Inflammatory macrophage treated with lipopolysaccharide for 1 hour (primary cell): ENCODE results near the gene SWAP70.

Experiments
- DNase-seq, 2 donors: peaks; one replicate each; pipeline ENCODE4 v3.0.0-alpha.2; 2020 to 2022

The SWAP70 gene

GRCh38 chr11:9651899-9652748 is 11.8 kb upstream of the SWAP70 start:
- no peak for DNase-seq

- no peak for DNase-seq
Observed at GRCh38 chr11:9653871-9654270, 10.0 kb upstream of the SWAP70 start.

GRCh38 chr11:9656864-9657263 is 7.0 kb upstream of the SWAP70 start:
- DNase-seq, result no peak

- no peak for DNase-seq
Observed at GRCh38 chr11:9657531-9657930, 6.3 kb upstream of the SWAP70 start.

- DNase-seq, result peak; percentile 82 to 86
Observed at GRCh38 chr11:9660886-9661285, 3.0 kb upstream of the SWAP70 start.

DNA sequence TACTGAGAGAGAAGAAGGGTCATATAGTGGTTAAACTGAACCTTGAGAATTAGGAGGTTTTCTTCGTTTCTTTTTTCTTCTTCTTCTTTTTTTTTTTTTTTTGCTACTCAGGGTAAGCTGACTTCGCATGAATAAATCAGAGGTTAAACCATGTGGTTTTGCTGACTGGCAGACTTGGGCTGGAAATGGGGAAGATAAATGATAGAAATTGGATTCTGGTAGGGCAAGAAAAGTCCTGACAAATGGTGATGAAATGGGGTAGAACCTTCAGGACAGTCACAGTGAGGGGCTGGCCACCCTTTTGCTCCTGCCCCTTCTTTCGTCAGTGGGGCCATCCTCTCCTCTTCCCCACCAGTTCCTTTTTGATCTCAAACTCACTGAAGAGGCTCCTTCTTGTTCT is 1.6 kb upstream of the SWAP70 start:
- DNase-seq, result peak; percentile 89 to 94

GRCh38 chr11:9664276-9665171 is 647 bp downstream of the SWAP70 start:
- DNase-seq, result peak; percentile 23 to 52

GRCh38 chr11:9665749-9666148 is 1.9 kb downstream of the SWAP70 start:
- no peak for DNase-seq

DNA sequence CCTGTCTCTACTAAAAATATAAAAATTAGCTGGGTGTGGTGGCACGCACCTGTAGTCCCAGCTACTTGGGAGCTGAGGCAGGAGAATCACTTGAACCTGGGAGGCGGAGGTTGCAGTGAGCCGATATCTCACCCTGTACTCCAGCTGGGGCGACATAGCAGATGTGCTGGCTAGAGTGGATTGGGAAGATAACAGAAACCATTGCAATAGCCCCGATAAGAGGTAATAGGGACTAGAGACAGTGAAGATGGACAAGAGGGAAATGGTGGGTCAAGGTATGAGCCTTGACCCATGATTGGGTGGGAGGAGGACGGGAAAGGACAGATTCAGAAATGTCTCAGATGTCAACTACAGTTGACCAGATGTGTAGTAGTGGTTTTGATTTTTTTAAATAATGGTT is 6.1 kb downstream of the SWAP70 start:
- DNase-seq, result no peak

DNA sequence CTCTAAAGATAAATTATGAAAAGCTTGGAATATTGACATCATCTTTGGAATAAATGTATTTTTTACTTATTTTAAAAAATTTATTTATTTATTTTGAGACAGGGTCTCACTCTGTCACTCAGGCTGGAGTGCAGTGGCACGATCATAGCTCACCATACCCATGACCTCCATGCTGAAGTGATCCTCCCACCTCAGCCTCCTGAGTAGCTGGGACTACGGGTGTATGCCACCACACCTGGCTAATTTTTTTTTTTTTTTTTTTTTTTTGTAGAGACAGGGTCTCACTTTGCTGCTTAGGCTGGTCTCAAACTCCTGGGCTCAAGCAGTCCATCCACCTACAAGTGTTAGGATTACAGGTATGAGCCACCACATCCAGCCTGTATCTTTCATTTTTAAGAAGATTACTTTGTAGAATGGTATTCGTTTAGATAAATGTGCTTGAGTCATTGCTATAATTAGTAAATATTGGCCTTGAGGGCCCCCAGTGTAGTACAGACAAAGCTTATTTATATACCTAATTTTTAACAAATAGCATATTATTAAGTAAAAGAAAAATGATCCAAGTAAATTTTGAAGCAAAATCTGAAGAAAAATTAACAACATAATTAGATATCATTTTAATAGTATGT is 8.5 kb downstream of the SWAP70 start:
- DNase-seq, result no peak

GRCh38 chr11:9672918-9673317 is 9.0 kb downstream of the SWAP70 start:
- DNase-seq, result no peak

DNA sequence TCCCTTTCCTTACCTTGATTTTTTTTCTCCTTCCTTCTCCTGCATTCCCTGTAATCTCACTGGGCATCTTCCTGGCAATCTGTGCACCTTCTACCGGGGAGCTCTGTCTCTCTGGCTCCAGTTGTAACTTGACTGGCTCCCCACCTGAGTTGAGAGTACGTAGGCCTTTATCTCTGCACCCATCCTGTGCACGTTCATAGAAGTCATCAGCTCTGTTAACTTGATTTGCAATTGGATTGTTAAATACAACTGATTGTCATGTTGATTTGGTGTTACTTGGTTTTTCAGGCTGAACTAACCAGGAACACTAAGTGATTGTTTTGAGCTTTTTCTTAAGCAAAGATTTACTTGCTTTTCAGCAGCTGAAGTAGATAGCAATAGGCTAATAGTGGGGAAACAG is 11.8 kb downstream of the SWAP70 start:
- DNase-seq, result no peak

GRCh38 chr11:9677951-9678350 is 14.1 kb downstream of the SWAP70 start:
- no peak for DNase-seq

GRCh38 chr11:9678576-9678975 is 14.7 kb downstream of the SWAP70 start:
- no peak for DNase-seq

DNA sequence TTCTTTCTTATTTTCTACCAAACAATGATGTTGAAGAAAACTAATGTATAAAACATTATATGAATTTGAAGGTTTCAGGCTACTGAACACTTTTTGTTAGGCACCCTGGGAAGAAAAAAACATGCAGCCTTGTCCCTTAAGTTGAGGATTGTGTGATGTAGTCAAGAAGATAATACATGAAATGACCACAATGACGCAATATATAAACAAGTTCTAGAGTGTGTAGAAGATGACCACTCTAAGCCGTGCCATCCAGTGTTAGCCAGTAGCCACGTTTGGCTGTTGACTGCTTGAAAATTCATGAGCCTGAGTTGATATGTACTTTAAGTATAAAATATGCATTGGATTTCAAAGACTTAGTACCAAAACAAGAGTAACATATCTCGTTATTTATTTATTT is 16.2 kb downstream of the SWAP70 start:
- DNase-seq, result no peak

DNA sequence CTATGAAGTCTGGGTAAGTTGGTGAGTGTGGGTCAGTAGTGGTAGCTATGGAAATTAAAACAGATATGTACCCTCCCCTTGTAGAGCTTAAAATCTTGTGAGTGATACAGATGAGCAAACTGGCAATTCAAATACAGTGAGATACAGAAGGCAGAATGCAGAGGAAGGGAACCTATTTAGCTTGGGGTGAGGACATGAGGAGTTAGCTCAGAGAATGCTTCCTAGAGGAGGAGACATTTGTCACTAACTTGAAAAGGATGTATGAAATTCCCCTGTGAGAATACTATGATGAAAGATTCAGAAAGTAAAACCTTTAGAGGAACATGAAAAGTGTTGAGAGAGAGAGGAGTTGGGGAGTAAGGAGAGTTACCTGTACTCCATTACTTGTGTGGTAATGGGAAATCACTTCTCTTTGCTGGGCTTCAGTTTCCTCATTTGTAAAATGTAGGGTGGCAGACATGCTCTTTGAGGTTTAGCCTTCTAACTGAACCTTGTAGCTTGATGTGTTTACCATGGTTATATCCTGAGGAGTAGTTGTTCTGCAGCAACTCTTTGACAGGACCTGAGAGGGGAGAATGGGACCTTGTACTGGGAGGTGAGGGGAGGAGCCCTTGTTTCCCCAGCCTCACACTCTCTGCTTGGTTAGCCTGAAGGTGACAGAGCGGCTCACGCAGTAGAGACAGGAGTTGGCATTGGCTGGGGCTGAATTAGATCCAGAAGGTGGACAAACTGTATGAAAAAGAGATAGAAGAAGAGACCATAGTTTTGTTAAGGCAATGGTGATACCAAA is 17.9 kb downstream of the SWAP70 start:
- peak in 1 of 2 donors; percentile 8 for DNase-seq

DNA sequence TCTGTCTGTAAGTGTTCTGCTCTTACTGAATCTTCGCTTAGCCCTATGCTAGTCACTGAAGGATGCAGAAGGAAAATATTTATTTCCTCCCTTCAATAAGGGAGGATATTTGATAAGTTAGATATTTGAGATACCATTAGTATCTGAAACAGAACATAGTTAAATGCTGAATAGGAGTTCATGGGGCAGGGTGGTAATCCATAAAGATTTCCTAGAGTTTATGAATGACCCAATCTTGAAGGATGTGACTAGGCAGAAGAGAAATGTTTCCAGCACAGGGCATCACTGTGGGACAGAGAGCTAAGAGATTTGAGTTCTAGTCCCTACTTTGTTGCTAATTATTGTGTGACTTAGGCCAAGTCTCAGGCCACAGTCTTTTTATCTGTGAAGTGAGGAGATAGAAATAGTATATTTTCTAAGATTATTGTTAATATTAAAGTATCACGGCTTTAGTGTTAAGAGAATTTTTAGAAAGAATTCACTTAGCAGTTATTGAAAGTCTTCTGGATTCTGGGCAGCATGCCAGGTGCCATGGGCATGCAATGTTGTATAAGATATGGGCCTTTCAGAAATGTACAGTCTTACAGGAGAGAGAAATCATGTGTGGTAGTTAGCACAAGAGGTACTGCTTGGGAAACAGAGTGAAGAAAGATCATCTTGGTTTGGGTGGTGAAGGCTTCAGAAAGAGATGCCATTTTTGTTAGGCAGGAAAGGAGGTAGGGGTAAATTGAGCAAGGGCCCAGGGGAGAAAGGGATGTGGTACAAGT is 24.0 kb downstream of the SWAP70 start:
- peak in 1 of 2 donors; percentile 25 for DNase-seq

- peak; percentile 54 to 65 for DNase-seq
Observed at GRCh38 chr11:9688716-9689511, 25.0 kb downstream of the SWAP70 start.

DNA sequence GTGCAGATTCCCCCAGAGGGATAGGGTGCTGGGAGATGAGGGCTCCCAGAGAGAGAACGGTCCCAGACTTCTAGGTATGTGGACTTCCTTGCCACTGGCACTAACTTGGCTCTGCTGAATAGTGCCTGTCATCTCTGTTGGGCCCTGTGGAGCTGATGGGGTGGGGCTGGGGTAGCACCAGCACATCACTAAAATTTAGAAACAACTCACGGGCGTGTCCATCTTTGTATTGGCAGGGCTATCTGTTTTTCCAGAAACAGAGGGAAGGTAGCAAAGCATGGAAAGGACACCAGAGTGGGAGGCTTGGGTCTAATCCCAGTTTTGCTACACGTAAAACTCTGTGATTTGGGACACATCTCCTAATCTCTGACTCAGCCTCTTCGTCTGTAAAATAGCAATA is 25.8 kb downstream of the SWAP70 start:
- no peak for DNase-seq

DNA sequence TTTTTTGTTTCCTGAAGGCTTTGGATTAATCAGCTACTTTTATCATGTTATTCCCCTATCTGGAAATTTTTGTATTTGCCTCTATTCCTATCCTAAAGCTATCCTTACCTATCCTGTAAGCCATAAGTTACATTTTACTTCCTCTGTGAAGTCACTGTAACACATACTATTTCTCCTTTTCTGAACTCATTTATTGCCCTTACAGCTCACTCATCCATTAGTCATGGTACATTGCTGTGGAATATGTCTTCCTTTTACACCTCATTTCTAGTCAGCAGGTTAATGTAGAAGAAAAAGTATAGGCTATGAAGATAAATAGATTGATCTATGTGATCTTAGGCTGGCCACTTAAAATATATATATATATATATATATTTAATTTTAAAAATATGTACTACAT is 28.0 kb downstream of the SWAP70 start:
- DNase-seq, result peak; percentile 34 to 57

DNA sequence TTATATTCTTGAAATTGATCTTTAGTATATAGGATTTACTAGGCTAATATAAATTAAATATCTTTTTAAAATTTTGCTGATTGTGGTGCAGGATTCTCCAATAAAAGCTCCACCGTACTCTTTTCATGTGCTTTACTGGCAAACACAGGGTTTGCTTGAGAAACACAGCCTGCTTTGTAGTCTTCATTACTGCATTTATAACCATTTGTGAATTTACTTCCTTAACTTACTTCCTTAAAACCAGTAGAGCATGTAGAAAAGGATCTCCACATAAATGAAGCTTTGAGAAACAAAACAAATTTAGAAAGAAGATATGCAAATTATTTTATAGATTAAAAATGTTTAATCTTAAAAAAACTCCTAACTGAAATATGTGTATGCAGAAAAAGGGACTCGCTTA is 28.8 kb downstream of the SWAP70 start:
- DNase-seq, result peak; percentile 48 to 53
